UCSD-AML1 (cell line): ENCODE measurements around the gene LY6G5C.
"Not testable (repeated sequence)": the region's sequence is repeated elsewhere in the genome, so short reads cannot be mapped to it uniquely, and the experiment has no call there.

Experiments used
- DNase-seq: peaks from one replicate; lab custom pipeline; 2025; ENCODE audit not compliant: unreplicated experiment; lab: John Stamatoyannopoulos, UW

The LY6G5C gene

GRCh38 chr6:31715022-31715958 is 34.4 kb upstream of the LY6G5C start, which contains the start of gene LY6G6D:
LY6G6D (plus strand) TSS chr6:31715348; CDS start chr6:31715356, 8 bp downstream.
- no peak for DNase-seq

GRCh38 chr6:31713991-31714684 is 33.3 kb upstream of the LY6G5C start:
- DNase-seq = no peak

- no peak for DNase-seq
Measured at GRCh38 chr6:31713465-31713864, 32.6 kb upstream of the LY6G5C start.

- DNase-seq = peak; percentile 51
Measured at GRCh38 chr6:31712296-31712695, 31.4 kb upstream of the LY6G5C start.

- peak; percentile 79 for DNase-seq
Measured at GRCh38 chr6:31711233-31711632, 30.4 kb upstream of the LY6G5C start.

GRCh38 chr6:31710523-31711219 is 29.8 kb upstream of the LY6G5C start:
- no peak for DNase-seq

GRCh38 chr6:31709157-31709556 is 28.3 kb upstream of the LY6G5C start:
- not testable (repeated sequence) for DNase-seq

- DNase-seq = no peak
Measured at GRCh38 chr6:31708224-31708623, 27.4 kb upstream of the LY6G5C start.

GRCh38 chr6:31707701-31708100 is 26.8 kb upstream of the LY6G5C start:
- no peak for DNase-seq

- no peak for DNase-seq
Measured at GRCh38 chr6:31706599-31706998, 25.7 kb upstream of the LY6G5C start, which contains the start of gene LY6G6F. LY6G6F (plus strand) TSS chr6:31706866; CDS start chr6:31706907, 41 bp downstream.

GRCh38 chr6:31705931-31706330 is 25.1 kb upstream of the LY6G5C start:
- DNase-seq = no peak

- DNase-seq = peak; percentile 97
Measured at GRCh38 chr6:31702819-31703716, 22.2 kb upstream of the LY6G5C start, which contains the start of gene ABHD16A. ABHD16A (minus strand) TSS chr6:31703324; CDS start chr6:31703281, 43 bp downstream.

- DNase-seq = no peak
Measured at GRCh38 chr6:31702405-31702818, 21.5 kb upstream of the LY6G5C start.

- DNase-seq = no peak
Measured at GRCh38 chr6:31701666-31702404, 21.0 kb upstream of the LY6G5C start.

- DNase-seq = no peak
Measured at GRCh38 chr6:31700740-31701401, 20.0 kb upstream of the LY6G5C start.

- no peak for DNase-seq
Measured at GRCh38 chr6:31697555-31697954, 16.7 kb upstream of the LY6G5C start.

GRCh38 chr6:31693535-31693934 is 12.7 kb upstream of the LY6G5C start:
- DNase-seq = no peak

- no peak for DNase-seq
Measured at GRCh38 chr6:31692886-31693285, 12.0 kb upstream of the LY6G5C start.

GRCh38 chr6:31692353-31692752 is 11.5 kb upstream of the LY6G5C start:
- DNase-seq = no peak
